ENCODE measurements around the gene GDF10. TPM values are rescaled to one million over a fixed set of nuclear protein-coding genes. Genes with fewer than 3 reads are reported as not detected.

The GDF10 gene
- total and polyA plus RNA-seq, 2 of the 13 experiments (the other 11 are each of a cell fraction or from before 2014, with no cell fraction given) = 0.03 TPM; not detected in 1

DNA sequence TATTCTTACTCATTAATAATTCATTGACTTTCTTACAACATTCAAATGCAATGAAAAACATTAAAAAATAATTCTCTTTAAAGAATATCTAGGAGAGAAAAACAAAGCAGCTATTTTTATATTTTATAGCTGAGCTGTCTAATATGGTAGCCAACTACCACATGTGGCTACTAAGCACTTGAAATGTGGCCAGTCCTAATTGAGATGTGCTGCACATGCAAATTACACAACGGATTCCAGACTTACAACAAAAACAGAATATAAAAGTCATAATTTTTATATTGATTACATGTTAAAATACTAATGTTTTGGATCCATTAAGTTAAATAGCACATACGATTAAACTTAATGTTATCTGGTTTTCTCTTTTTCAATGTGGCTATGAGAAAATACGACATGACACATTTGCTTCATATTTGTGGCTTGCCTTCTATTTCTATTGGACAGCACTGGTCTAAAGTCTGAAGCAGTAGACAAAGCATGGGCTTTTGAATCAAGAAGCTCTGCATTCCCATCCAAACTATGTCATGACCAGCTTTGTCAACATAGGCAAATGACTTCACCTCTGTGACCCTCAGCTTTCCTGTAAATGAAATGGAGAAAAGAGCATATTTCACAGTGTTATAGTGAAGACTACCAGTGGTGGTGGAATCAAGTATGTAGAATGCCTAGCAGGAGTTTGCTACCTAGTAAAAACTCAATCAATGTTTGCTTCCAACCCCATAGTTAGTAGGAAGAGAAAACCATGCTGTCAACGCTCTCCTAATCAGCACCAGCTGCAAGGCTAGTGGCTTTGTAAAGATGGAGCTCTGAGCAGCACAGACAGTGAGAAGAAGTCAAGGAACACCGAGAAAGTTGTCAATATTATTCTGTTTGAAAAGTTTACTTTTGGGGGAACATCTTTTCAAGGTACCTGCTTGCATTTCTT lies 37.1 kb upstream of the GDF10 start:
- no peak overlapping the region for H3K4me2 ChIP-seq (ENCODE audit: low read depth, low read length)
- DNase-seq (ENCODE audit: low spot score) (peak; percentile 38), ATAC-seq (no peak), FAIRE-seq (no peak)
- H4K20me1 ChIP-seq (ENCODE audit: insufficient read depth, low read length) = no peaks in the 10 kb centered on the region
- ChIA-PET CTCF (ENCODE audit: low intra/inter-chr PET ratio, low total read pairs) (no interaction called here), POLR2A (no interaction called here)
- 6% methylated on average over 5 of the region's 5 CpGs for WGBS (ENCODE audit: low lambda C conversion rate)
- BruUV-seq (replicated peaks) = no TSS peak
- H3K4me1 ChIP-seq (ENCODE audit: insufficient read depth, low read length) = peaks cover 12% of the 10 kb centered on the region; the same call in 1 of the 2 replicates
- H3K9me3 ChIP-seq (ENCODE audit: low read length) = no peaks in the 10 kb centered on the region
- H3K27ac ChIP-seq (ENCODE audit: extremely low read length, insufficient read depth, low read length) = no peak overlapping the region
- no peak overlapping the region for H3K4me3 ChIP-seq (replicated peaks in 1 of 3; ENCODE audit: insufficient read depth in 1 of 3, low read depth in 2 of 3, low read length in 3 of 3)
- no peak overlapping the region for H3K9ac ChIP-seq (ENCODE audit: insufficient read depth, low read depth, low read length)
- peak in 1 of 2 experiments; percentile 31; a peak in 1 of 4 replicates for TF ChIP-seq NR2F1 (CRISPR knock-in tag; IDR thresholded peaks at IDR 0.05)
- TF ChIP-seq MAF1 (CRISPR knock-in tag; IDR thresholded peaks at IDR 0.05; ENCODE audit: borderline replicate concordance) = no peak
- TF ChIP-seq ZSCAN31 (CRISPR knock-in tag; IDR thresholded peaks at IDR 0.05; ENCODE audit: low read depth) = no peak
- no peak for TF ChIP-seq FOXA1 (IDR thresholded peaks at IDR 0.05)
- 0 out of 2 replicates have a peak, but pooled peaks have one; percentile 13 for TF ChIP-seq FOXA1 (CRISPR knock-in tag; IDR thresholded peaks at IDR 0.05)
- 0 out of 5 replicates have a peak, but pooled peaks cover 0 to 3% of the 10 kb centered on the region in 2 experiments for H3K27me3 ChIP-seq (ENCODE audit: control insufficient read depth in 1 of 2, insufficient read depth in 2 of 2, low read length in 2 of 2)
- intact Hi-C loops (cut with micrococcal nuclease; ENCODE audit: unreplicated experiment) = no loop called here
- in situ Hi-C loops (cut with HindIII; ENCODE audit: extremely low pct_ligation_motif_present, low pct_unique_long_range_greater_than_20kb) = no loop called here
- no peaks in the 10 kb centered on the region for H3K79me2 ChIP-seq (ENCODE audit: insufficient read depth, low read length)
- H2AFZ ChIP-seq (ENCODE audit: low read length) = no peak overlapping the region
- no peaks in the 10 kb centered on the region for H3K36me3 ChIP-seq (replicated peaks in 1 of 2; ENCODE audit: control insufficient read depth in 1 of 2, insufficient read depth in 2 of 2, low read length in 2 of 2)

DNA sequence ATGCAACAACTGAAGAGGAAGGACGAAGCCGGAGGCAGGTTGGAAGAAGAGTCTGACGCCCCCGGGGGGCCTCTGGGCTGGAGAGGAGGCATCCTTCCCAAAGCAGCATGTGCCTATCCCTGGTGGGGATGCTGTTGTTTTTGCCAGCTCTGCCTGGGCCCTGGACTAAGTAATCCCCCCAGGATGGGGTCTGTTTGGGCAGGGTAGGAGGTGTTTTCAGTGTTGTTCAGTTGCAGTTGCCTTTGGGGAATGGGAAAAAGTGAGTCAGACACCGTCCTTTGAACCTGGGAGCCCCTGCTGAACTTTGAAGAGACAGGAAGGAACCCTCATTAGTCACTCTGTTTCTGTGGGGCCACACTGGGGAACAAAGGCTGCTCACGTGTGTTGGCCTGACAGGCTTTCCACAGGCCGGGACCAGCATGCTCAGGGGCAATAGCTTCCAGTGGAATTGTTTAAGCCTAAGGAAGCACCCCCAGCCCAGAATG lies 35.2 kb upstream of the GDF10 start:
- no TSS peak for BruUV-seq (replicated peaks)
- Histone ChIP-seq H3K27ac (ENCODE audit: extremely low read length, insufficient read depth, low read length) (no peak overlapping the region), H3K4me2 (ENCODE audit: low read depth, low read length) (no peak overlapping the region; the same call in 1 of the 2 replicates), H3K36me3 (replicated peaks in 1 of 2; ENCODE audit: control insufficient read depth in 1 of 2, insufficient read depth in 2 of 2, low read length in 2 of 2) (no peaks in the 10 kb centered on the region), H3K27me3 (ENCODE audit: control insufficient read depth in 1 of 2, insufficient read depth in 2 of 2, low read length in 2 of 2) (0 out of 5 replicates have a peak, but pooled peaks cover 0 to 1% of the 10 kb centered on the region in 2 experiments), H3K4me3 (replicated peaks in 1 of 3; ENCODE audit: insufficient read depth in 1 of 3, low read depth in 2 of 3, low read length in 3 of 3) (no peak overlapping the region), H3K4me1 (ENCODE audit: insufficient read depth, low read length) (peaks cover 12% of the 10 kb centered on the region; the same call in 1 of the 2 replicates), H3K9me3 (ENCODE audit: low read length) (no peaks in the 10 kb centered on the region), H3K79me2 (ENCODE audit: insufficient read depth, low read length) (no peaks in the 10 kb centered on the region), H2AFZ (ENCODE audit: low read length) (no peak overlapping the region), H3K9ac (ENCODE audit: insufficient read depth, low read depth, low read length) (no peak overlapping the region), H4K20me1 (ENCODE audit: insufficient read depth, low read length) (no peaks in the 10 kb centered on the region)
- DNase-seq (ENCODE audit: low spot score) (peak; percentile 51), FAIRE-seq (no peak), ATAC-seq (no peak; the same call in 2 of the 3 replicates)
- 13% methylated on average over 5 of the region's 7 CpGs for WGBS (ENCODE audit: low lambda C conversion rate)
- intact Hi-C loops (cut with micrococcal nuclease; ENCODE audit: unreplicated experiment) (no loop called here), in situ Hi-C loops (cut with HindIII; ENCODE audit: extremely low pct_ligation_motif_present, low pct_unique_long_range_greater_than_20kb) (no loop called here)
- CTCF ChIA-PET (ENCODE audit: low intra/inter-chr PET ratio, low total read pairs) = no interaction called here
- POLR2A ChIA-PET = no interaction called here
- TF ChIP-seq, protein P1, sequence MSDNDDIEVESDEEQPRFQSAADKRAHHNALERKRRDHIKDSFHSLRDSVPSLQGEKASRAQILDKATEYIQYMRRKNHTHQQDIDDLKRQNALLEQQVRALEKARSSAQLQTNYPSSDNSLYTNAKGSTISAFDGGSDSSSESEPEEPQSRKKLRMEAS (IDR thresholded peaks at IDR 0.05) = no peak
- TF ChIP-seq ZNF564 (CRISPR knock-in tag; IDR thresholded peaks at IDR 0.05) (no peak), RARA (CRISPR knock-in tag; IDR thresholded peaks at IDR 0.05) (peak; percentile 42; the same call in 1 of the 2 replicates), SOX13 (IDR thresholded peaks at IDR 0.05) (peak; percentile 30; the same call in 1 of the 2 replicates), SOX13 (CRISPR knock-in tag; conservative IDR thresholded peaks at IDR 0.05 in 1 of 2, IDR thresholded peaks at IDR 0.05 in 1 of 2) (peak in 1 of 2 experiments; percentile 25; a peak in 1 of 4 replicates), ZFP41 (CRISPR knock-in tag; IDR thresholded peaks at IDR 0.05; ENCODE audit: borderline replicate concordance) (no peak), TCF7 (IDR thresholded peaks at IDR 0.05; ENCODE audit: low read depth) (peak; percentile 53; the same call in 1 of the 2 replicates), SOX6 (IDR thresholded peaks at IDR 0.05) (no peak), SOX6 (CRISPR knock-in tag; IDR thresholded peaks at IDR 0.05) (peak; percentile 47), ETV5 (CRISPR knock-in tag; IDR thresholded peaks at IDR 0.05; ENCODE audit: borderline replicate concordance) (peak; percentile 33; the same call in 1 of the 2 replicates)

Measured in HepG2 (cell line).